ENCODE measurements around the gene RAB1A.

- TF ChIP-seq CTCF (IDR thresholded peaks at IDR 0.05; ENCODE audit: low read depth, low read length) = no peak
- no peak for TF ChIP-seq EZH2phosphoT487 (IDR thresholded peaks at IDR 0.05; ENCODE audit: low read depth)
Measured at GRCh38 chr2:65056215-65057053, 73.5 kb downstream of the RAB1A start, which contains the start of gene CEP68.
